HepG2 (cell line): ENCODE measurements around the gene PERCC1. TPM values are rescaled to one million over a fixed set of nuclear protein-coding genes. Genes with fewer than 3 reads are reported as not detected.

Experiments used
- ATAC-seq: fragments of 200-7000 bp; cut with Tn5 transposase; 3 replicates; pipeline ENCODE4 v1.9.1; 2020; ENCODE audit warnings: mild to moderate bottlenecking, moderate library complexity
- BruUV-seq: library from RNA; stranded (reverse); fragments of 400-500 nt; replicated peaks from 2 replicates; lab custom pipeline; 2021; lab: Mats Ljungman, UMichigan
- CTCF ChIA-PET: fragments of 300-600 bp; formaldehyde crosslinking; extraction: SDS; loops from one replicate; lab custom pipeline; 2021; ENCODE audit warnings: low total read pairs, inconsistent platforms, low intra/inter-chr PET ratio; lab: Yijun Ruan, JAX
- POLR2A ChIA-PET: fragments of 350-600 bp; sonication (Branson Sonifier 250); formaldehyde crosslinking; loops from one replicate; lab custom pipeline; 2020; ENCODE audit warnings: antibody characterized with exemption, inconsistent platforms; lab: Yijun Ruan, JAX
- DNase-seq: peaks from one replicate; pipeline ENCODE4 v3.0.0-alpha.2; 2015; ENCODE audit warnings: low spot score
- FAIRE-seq: peaks from 3 replicates; lab custom pipeline; 2011; peaks lifted over from hg19 to GRCh38; lab: Jason Lieb, UNC
- H2AFZ ChIP-seq: one replicate; pipeline ENCODE4 v1.6.1; 2011; ENCODE audit warnings: low read length, inconsistent platforms
- H3K27ac ChIP-seq: fragments of 300-600 bp; 3 replicates; pipeline ENCODE4 v1.8.0; 2011; ENCODE audit warnings: mixed run types, mild to moderate bottlenecking, mixed read lengths, low read length, inconsistent platforms; ENCODE audit not compliant: insufficient read depth; ENCODE audit errors: extremely low read length
- H3K27me3 ChIP-seq, 2 experiments: fragments of 200-600 bp in 1 of 2; 2 replicates in 1 of 2; 3 replicates in 1 of 2; pipeline versions ENCODE4 v1.6.0 to v1.8.0; 2011; ENCODE audit warnings: low read length in 2 of 2, mild to moderate bottlenecking in 2 of 2, moderate library complexity in 2 of 2, inconsistent platforms in 1 of 2; ENCODE audit not compliant: insufficient read depth in 2 of 2, control insufficient read depth in 1 of 2
- H3K36me3 ChIP-seq, 2 experiments: fragments of 200-600 bp in 1 of 2; replicated peaks in 1 of 2; 2 replicates in 1 of 2; 3 replicates in 1 of 2; pipeline versions ENCODE4 v1.5.1 to v1.8.0; 2011; ENCODE audit warnings: low read length in 2 of 2, inconsistent platforms in 1 of 2; ENCODE audit not compliant: insufficient read depth in 2 of 2, control insufficient read depth in 1 of 2
- H3K4me1 ChIP-seq: 2 replicates; pipeline ENCODE4 v1.5.1; 2012; ENCODE audit warnings: low read length, inconsistent platforms; ENCODE audit not compliant: insufficient read depth
- H3K4me2 ChIP-seq: 2 replicates; pipeline ENCODE4 v1.6.0; 2011; ENCODE audit warnings: low read depth, low read length, inconsistent platforms
- H3K4me3 ChIP-seq, 3 experiments: fragments of 200-600 bp in 1 of 3; sonication (generic), shearing (Covaris generic) in 1 of 3; replicated peaks in 1 of 3; 2 replicates each; pipeline ENCODE4 v1.5.1; 2011 to 2016; ENCODE audit warnings: low read length in 3 of 3, inconsistent platforms in 2 of 3, low read depth in 2 of 3, mild to moderate bottlenecking in 2 of 3, control low read depth in 1 of 3, mixed read lengths in 1 of 3; ENCODE audit not compliant: insufficient read depth in 1 of 3
- H3K79me2 ChIP-seq: one replicate; pipeline ENCODE4 v1.6.1; 2011; ENCODE audit warnings: low read length, inconsistent platforms; ENCODE audit not compliant: insufficient read depth
- H3K9ac ChIP-seq: 2 replicates; pipeline ENCODE4 v1.6.0; 2011; ENCODE audit warnings: mild to moderate bottlenecking, low read depth, low read length, inconsistent platforms; ENCODE audit not compliant: insufficient read depth
- H3K9me3 ChIP-seq: 2 replicates; pipeline ENCODE4 v1.5.1; 2012; ENCODE audit warnings: mild to moderate bottlenecking, low read length
- H4K20me1 ChIP-seq: 2 replicates; pipeline ENCODE4 v1.6.0; 2011; ENCODE audit warnings: inconsistent platforms, mild to moderate bottlenecking, low read length, moderate library complexity; ENCODE audit not compliant: insufficient read depth
- ADNP ChIP-seq: sonication (generic); formaldehyde crosslinking; IDR thresholded peaks from 2 replicates; pipeline ENCODE4 v1.4.0; 2020; ENCODE audit warnings: missing genetic modification reagents
- ATF5 ChIP-seq: sonication (generic); formaldehyde crosslinking; IDR thresholded peaks from 2 replicates; pipeline ENCODE4 v1.4.0; 2020; ENCODE audit warnings: mild to moderate bottlenecking, low read depth, missing genetic modification reagents
- CHD2 ChIP-seq: IDR thresholded peaks from 2 replicates; pipeline ENCODE4 v1.6.1; 2011; ENCODE audit warnings: low read depth, low read length, improper control_type of control experiment
- FOSL1 ChIP-seq: sonication (generic); formaldehyde crosslinking; IDR thresholded peaks from 2 replicates; pipeline ENCODE4 v1.9.0; 2021; ENCODE audit warnings: missing genetic modification reagents, borderline replicate concordance
- MAFF ChIP-seq: IDR thresholded peaks from 2 replicates; pipeline ENCODE4 v1.6.1; 2011; ENCODE audit warnings: low read depth, low read length, improper control_type of control experiment
- NONO ChIP-seq, 2 experiments: fragments of 450-650 bp in 1 of 2; sonication (generic) in 1 of 2; formaldehyde crosslinking in 1 of 2; IDR thresholded peaks in 1 of 2; conservative IDR thresholded peaks in 1 of 2; 2 replicates each; pipeline versions ENCODE4 v1.6.1 to v1.8.0; 2017 to 2022; ENCODE audit warnings: mild to moderate bottlenecking in 1 of 2, missing genetic modification reagents in 1 of 2, moderate library complexity in 1 of 2
- ZNF563 ChIP-seq: sonication (generic); formaldehyde crosslinking; IDR thresholded peaks from 2 replicates; pipeline ENCODE4 v1.8.0; 2022; ENCODE audit warnings: mild to moderate bottlenecking, moderate library complexity, missing genetic modification reagents
- ZNF589 ChIP-seq: sonication (generic); formaldehyde crosslinking; conservative IDR thresholded peaks from 2 replicates; pipeline ENCODE4 v1.8.0; 2022; ENCODE audit warnings: mild to moderate bottlenecking, moderate library complexity, missing genetic modification reagents
- ZNF629 ChIP-seq: sonication (generic); formaldehyde crosslinking; conservative IDR thresholded peaks from 2 replicates; pipeline ENCODE4 v1.5.0; 2020; ENCODE audit warnings: missing genetic modification reagents
- ZNF703 ChIP-seq: sonication (generic); formaldehyde crosslinking; IDR thresholded peaks from 2 replicates; pipeline ENCODE4 v1.5.1; 2020; ENCODE audit warnings: missing genetic modification reagents, mild to moderate bottlenecking, moderate library complexity, borderline replicate concordance
- WGBS: methylation state at CpG from one replicate; pipeline ENCODE4 v1.1.6; 2017; ENCODE audit warnings: low lambda C conversion rate; 5-methylcytosine and 5-hydroxymethylcytosine counted together
- in situ Hi-C: cut with HindIII; loops from 2 replicates; pipeline ENCODE4 v1.10.0; 2017; ENCODE audit warnings: low pct_unique_long_range_greater_than_20kb; ENCODE audit not compliant: extremely low pct_ligation_motif_present
- intact Hi-C: fragments of 100-400 bp; cut with micrococcal nuclease; formaldehyde crosslinking; loops from one replicate; pipeline ENCODE4 v1.10.0; 2022; ENCODE audit not compliant: unreplicated experiment
- polyA plus RNA-seq, 8 experiments: library from polyadenylated mRNA; depleted of rRNA in 3 of 8; stranded (reverse) in 7 of 8; unstranded in 1 of 8; fragments of >200 nt; fragmentation: Illumina TruSeq in 4 of 8; extraction: Trizol in 4 of 8; gene quantifications; 2 replicates each; pipeline versions ENCODE4 v1.2.1 to v1.2.3, GENCODE V29; 2011 to 2016; ENCODE audit warnings: low read depth in 4 of 8, missing spikeins in 1 of 8, mixed read lengths in 1 of 8; ENCODE audit not compliant: insufficient read depth in 1 of 8
- total RNA-seq, 5 experiments: library from RNA; depleted of rRNA; stranded (reverse); fragments of >200 nt; fragmentation: Illumina TruSeq; extraction: Trizol; gene quantifications; 2 replicates each; pipeline ENCODE4 v1.2.3, GENCODE V29; 2016; ENCODE audit warnings: low read depth in 1 of 5
- TF ChIP-seq, protein P1 (sequence below): sonication (generic); formaldehyde crosslinking; IDR thresholded peaks from 2 replicates; pipeline ENCODE4 v1.8.1; 2023; ENCODE audit warnings: mild to moderate bottlenecking, moderate library complexity, missing genetic modification reagents
- TF ChIP-seq, protein P2 (sequence below): sonication (generic); formaldehyde crosslinking; IDR thresholded peaks from 2 replicates; pipeline ENCODE4 v1.4.0; 2020; ENCODE audit warnings: missing genetic modification reagents, borderline replicate concordance

PERCC1 gene
- total and polyA plus RNA-seq, 2 of the 13 experiments (the other 11 are each of a cell fraction or from before 2014, with no cell fraction given) = 0.15 TPM; not detected in 1

DNA sequence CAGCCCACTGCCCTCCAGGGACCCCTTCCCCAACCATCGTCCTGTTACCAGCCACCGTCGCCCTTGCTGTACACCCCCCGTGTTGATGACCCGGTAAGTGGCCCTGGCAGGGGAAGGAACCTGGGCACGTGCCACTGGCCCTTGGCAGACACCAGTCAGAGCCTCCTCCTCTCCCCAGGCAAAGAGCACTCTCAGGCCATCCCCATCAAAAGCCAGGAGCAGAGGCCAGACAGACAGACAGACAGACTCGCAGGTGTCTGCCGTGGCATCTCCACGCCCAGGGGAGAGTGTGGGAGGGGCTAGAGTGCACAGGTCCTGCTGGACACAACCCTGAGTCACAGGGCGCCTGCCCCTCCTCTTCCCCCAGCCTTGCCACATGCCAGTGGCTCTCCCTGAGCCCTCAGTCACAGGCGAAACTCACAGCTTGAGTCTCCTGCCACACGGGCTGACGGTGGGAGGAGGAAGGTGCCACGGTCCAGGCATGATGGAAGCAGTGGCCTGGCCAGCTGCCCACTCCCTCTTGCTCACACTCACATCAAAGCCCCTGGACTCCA is 36.2 kb downstream of the PERCC1 start:
- BruUV-seq = no TSS peak
- H3K27me3 ChIP-seq = no peaks in the 10 kb centered on the region
- 94% methylated on average over 7 of the region's 14 CpGs for WGBS
- no peak for DNase-seq
- intact Hi-C loops (no loop called here), in situ Hi-C loops (no loop called here)
- TF ChIP-seq FOSL1 (CRISPR knock-in tag) (no peak), NONO (IDR thresholded peaks at IDR 0.05) (no peak), NONO (CRISPR knock-in tag; conservative IDR thresholded peaks at IDR 0.05) (no peak), CHD2 (no peak), ZNF563 (CRISPR knock-in tag) (no peak), ADNP (no peak), MAFF (no peak), ZNF703 (CRISPR knock-in tag) (no peak), ATF5 (CRISPR knock-in tag) (no peak), ZNF589 (CRISPR knock-in tag) (no peak), ZNF629 (CRISPR knock-in tag) (no peak)
- TF ChIP-seq, protein P1, sequence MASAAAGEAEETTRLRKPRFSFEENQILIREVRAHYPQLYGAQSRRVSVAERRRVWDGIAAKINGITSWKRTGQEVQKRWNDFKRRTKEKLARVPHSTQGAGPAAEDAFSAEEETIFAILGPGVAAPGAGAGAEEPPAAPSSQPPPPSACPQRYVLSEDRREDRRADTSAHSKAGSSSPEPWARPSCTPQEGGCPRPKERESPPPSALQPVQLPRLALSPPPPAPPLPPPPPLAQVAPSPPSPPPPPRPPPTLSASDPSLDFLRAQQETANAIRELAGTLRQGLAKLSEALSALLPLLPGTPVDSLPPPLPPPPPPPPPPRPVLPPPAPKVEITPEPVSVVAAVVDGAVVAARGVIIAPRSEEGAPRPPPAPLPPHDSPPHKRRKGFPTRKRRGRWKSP (CRISPR knock-in tag) = no peak
- TF ChIP-seq, protein P2, sequence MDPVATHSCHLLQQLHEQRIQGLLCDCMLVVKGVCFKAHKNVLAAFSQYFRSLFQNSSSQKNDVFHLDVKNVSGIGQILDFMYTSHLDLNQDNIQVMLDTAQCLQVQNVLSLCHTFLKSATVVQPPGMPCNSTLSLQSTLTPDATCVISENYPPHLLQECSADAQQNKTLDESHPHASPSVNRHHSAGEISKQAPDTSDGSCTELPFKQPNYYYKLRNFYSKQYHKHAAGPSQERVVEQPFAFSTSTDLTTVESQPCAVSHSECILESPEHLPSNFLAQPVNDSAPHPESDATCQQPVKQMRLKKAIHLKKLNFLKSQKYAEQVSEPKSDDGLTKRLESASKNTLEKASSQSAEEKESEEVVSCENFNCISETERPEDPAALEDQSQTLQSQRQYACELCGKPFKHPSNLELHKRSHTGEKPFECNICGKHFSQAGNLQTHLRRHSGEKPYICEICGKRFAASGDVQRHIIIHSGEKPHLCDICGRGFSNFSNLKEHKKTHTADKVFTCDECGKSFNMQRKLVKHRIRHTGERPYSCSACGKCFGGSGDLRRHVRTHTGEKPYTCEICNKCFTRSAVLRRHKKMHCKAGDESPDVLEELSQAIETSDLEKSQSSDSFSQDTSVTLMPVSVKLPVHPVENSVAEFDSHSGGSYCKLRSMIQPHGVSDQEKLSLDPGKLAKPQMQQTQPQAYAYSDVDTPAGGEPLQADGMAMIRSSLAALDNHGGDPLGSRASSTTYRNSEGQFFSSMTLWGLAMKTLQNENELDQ (CRISPR knock-in tag) = no peak
- no peak for FAIRE-seq
- H3K9ac ChIP-seq = no peak overlapping the region
- H3K4me2 ChIP-seq = no peak overlapping the region
- no peak overlapping the region for H2AFZ ChIP-seq
- no peak overlapping the region for H3K4me3 ChIP-seq
- H4K20me1 ChIP-seq = no peaks in the 10 kb centered on the region
- ChIA-PET POLR2A (no interaction called here), CTCF (no interaction called here)
- ATAC-seq = no peak
- H3K27ac ChIP-seq = no peak overlapping the region
- peaks cover 28% of the 10 kb centered on the region for H3K79me2 ChIP-seq
- peaks cover 20% of the 10 kb centered on the region; the same call in 1 of the 2 replicates for H3K4me1 ChIP-seq
- H3K36me3 ChIP-seq = peaks cover 0 to 1% of the 10 kb centered on the region in 2 experiments; a peak in 1 of 5 replicates
- H3K9me3 ChIP-seq = no peaks in the 10 kb centered on the region
